Gastrocnemius medialis (tissue), 4 donors: ENCODE measurements around the gene ZBTB22.

Source experiments
- POLR2A ChIP-seq, 2 donors: fragments of 450-650 bp; IDR thresholded peaks; one replicate each; pipeline ENCODE4 v1.6.1; 2017; ENCODE audit warnings: antibody characterized with exemption in 2 of 2, mild to moderate bottlenecking in 2 of 2, moderate library complexity in 2 of 2
- TF ChIP-seq, protein P1 (sequence below), 5 experiments: fragments of 450-650 bp in 3 of 5; fragments of 200-600 bp in 2 of 5; sonication (generic) in 2 of 5; IDR thresholded peaks in 4 of 5; conservative IDR thresholded peaks in 1 of 5; 1 replicate in 4 of 5; 2 replicates in 1 of 5; pipeline ENCODE4 v1.5.1; 2016 to 2019; ENCODE audit warnings: antibody characterized with exemption in 5 of 5, mild to moderate bottlenecking in 3 of 5, moderate library complexity in 3 of 5

DNA sequence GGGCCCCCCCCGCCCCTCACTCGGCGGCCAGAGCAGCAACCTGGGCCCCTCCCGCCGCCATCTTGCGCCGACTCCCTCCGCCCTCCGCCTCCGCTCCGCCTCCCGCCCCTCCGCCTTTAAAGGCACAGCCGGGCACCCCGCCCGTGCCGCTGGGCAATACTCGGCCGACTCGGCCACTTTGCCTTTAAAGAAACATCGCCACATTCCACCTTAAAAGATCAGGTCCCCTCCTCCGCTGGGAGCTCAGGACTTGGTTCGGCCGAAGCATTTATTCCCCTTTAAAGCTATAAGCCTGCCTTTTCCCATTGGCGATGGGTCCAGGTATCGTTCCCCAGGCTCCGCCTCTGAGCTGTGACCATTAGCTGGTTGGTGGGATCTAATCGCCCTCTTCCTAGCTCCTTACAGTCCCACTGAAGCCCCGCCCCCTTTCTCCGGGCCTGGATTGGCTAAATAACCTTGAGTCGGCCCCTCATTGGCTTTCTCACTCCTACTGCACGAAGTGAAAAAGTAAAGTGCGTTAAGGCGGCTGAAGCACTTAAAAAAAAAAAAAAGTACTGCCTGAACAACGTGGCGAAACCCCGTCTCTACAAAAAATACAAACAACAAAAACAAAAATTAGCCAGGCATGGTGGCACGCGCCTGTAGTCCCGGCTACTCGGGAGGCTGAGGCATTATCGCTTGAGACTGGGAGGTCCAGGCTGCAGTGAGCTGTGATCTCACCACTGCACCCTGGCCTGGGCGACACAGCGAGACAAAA is at the start of gene ZBTB22:
- TF ChIP-seq POLR2A (IDR thresholded peaks at IDR 0.05), result peak in 1 of 2 donors; percentile 56
- TF ChIP-seq, protein P1, sequence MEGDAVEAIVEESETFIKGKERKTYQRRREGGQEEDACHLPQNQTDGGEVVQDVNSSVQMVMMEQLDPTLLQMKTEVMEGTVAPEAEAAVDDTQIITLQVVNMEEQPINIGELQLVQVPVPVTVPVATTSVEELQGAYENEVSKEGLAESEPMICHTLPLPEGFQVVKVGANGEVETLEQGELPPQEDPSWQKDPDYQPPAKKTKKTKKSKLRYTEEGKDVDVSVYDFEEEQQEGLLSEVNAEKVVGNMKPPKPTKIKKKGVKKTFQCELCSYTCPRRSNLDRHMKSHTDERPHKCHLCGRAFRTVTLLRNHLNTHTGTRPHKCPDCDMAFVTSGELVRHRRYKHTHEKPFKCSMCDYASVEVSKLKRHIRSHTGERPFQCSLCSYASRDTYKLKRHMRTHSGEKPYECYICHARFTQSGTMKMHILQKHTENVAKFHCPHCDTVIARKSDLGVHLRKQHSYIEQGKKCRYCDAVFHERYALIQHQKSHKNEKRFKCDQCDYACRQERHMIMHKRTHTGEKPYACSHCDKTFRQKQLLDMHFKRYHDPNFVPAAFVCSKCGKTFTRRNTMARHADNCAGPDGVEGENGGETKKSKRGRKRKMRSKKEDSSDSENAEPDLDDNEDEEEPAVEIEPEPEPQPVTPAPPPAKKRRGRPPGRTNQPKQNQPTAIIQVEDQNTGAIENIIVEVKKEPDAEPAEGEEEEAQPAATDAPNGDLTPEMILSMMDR (IDR thresholded peaks at IDR 0.05 in 4 of 5, conservative IDR thresholded peaks at IDR 0.05 in 1 of 5), result peak in 1 of 5 experiments; percentile 24
